ENCODE measurements around the gene MFNG. TPM values are rescaled to one million over a fixed set of nuclear protein-coding genes. Genes with fewer than 3 reads are reported as not detected.

Gene MFNG
- total RNA-seq, 3 donors from 2014 or later (not counting 1 experiment from before 2014, with no cell fraction given), result 75.3 to 111 (median 110) TPM

DNA sequence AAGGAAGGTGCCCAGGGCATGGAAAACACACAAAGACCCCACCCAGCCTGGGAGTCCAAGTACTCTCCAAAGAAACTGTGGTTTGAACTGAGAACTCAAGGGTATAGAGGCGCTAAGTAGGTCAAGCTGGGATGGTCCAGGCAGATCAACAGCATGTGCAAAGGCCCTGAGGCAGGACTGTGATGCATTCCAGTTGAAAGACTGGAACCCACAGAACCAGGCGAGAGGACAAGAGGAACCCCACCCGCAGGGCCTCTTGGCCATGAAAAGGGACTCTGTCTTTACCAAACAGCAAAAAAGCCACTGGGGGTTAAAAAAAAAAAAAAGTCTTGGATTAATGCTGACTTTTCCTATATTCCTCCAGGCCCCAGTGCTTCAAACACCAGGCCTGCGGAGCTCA, 18.8 kb upstream of the MFNG start:
- TF ChIP-seq, protein P1, sequence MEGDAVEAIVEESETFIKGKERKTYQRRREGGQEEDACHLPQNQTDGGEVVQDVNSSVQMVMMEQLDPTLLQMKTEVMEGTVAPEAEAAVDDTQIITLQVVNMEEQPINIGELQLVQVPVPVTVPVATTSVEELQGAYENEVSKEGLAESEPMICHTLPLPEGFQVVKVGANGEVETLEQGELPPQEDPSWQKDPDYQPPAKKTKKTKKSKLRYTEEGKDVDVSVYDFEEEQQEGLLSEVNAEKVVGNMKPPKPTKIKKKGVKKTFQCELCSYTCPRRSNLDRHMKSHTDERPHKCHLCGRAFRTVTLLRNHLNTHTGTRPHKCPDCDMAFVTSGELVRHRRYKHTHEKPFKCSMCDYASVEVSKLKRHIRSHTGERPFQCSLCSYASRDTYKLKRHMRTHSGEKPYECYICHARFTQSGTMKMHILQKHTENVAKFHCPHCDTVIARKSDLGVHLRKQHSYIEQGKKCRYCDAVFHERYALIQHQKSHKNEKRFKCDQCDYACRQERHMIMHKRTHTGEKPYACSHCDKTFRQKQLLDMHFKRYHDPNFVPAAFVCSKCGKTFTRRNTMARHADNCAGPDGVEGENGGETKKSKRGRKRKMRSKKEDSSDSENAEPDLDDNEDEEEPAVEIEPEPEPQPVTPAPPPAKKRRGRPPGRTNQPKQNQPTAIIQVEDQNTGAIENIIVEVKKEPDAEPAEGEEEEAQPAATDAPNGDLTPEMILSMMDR (IDR thresholded peaks at IDR 0.05), result no peak
- Histone ChIP-seq H3K27ac (ENCODE audit: low read length) (no peak overlapping the region), H3K27me3 (ENCODE audit: control insufficient read depth, insufficient read depth, low read length) (no peaks in the 10 kb centered on the region), H3K9me3 (ENCODE audit: control insufficient read depth, insufficient read depth, low read length) (no peaks in the 10 kb centered on the region), H3K4me1 (ENCODE audit: control insufficient read depth, insufficient read depth, low read length) (peaks cover 12% of the 10 kb centered on the region), H3K36me3 (ENCODE audit: control insufficient read depth, insufficient read depth, low read length) (no peaks in the 10 kb centered on the region), H3K4me3 (ENCODE audit: low read length) (no peak overlapping the region)
- no peaks in the 10 kb centered on the region for H3K9me3 Mint-ChIP-seq
- WGBS (ENCODE audit: insufficient coverage), result 91% methylated on average over 4 of the region's 4 CpGs
- H3K4me1 Mint-ChIP-seq, result no peaks in the 10 kb centered on the region
- no peak for ATAC-seq
- no peak overlapping the region for H3K4me3 Mint-ChIP-seq
- no peak for DNase-seq
- H3K27ac Mint-ChIP-seq, result no peak overlapping the region
- H3K36me3 Mint-ChIP-seq, result no peaks in the 10 kb centered on the region
- peaks cover 0 to 5% of the 10 kb centered on the region in 2 donors for H3K27me3 Mint-ChIP-seq (ENCODE audit: low read depth in 2 of 2)
- intact Hi-C loops (cut with micrococcal nuclease), result no loop called here

DNA sequence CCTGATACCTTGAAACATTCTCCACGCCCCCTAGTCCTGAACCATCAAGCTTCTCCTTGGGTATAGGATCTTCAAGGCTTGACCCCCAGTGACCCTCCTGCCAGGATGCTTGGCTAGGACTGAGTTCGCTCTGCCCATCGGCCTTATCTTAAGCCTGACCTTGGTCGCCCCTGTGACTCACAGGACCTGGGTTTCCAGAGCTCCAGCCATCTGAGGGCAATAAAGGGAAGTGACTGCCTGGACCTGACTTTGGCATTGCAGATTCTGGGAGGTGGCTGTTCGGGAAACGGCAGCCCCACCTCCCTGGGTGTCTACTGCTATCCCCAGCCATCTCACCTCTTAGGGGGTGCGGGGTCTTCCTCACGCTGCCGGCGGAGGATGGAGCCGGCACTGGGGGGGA, 17.7 kb upstream of the MFNG start:
- TF ChIP-seq, protein P1 (IDR thresholded peaks at IDR 0.05), result no peak
- Mint-ChIP-seq H3K9me3 (no peaks in the 10 kb centered on the region), H3K4me1 (no peaks in the 10 kb centered on the region), H3K4me3 (no peak overlapping the region), H3K27me3 (ENCODE audit: low read depth in 2 of 2) (peaks cover 0 to 8% of the 10 kb centered on the region in 2 donors), H3K36me3 (no peaks in the 10 kb centered on the region), H3K27ac (no peak overlapping the region)
- ATAC-seq, result no peak
- intact Hi-C loops (cut with micrococcal nuclease), result no loop called here
- Histone ChIP-seq H3K27ac (ENCODE audit: low read length) (no peak overlapping the region), H3K9me3 (ENCODE audit: control insufficient read depth, insufficient read depth, low read length) (no peaks in the 10 kb centered on the region), H3K27me3 (ENCODE audit: control insufficient read depth, insufficient read depth, low read length) (no peaks in the 10 kb centered on the region), H3K4me3 (ENCODE audit: low read length) (no peak overlapping the region), H3K36me3 (ENCODE audit: control insufficient read depth, insufficient read depth, low read length) (no peaks in the 10 kb centered on the region), H3K4me1 (ENCODE audit: control insufficient read depth, insufficient read depth, low read length) (peaks cover 12% of the 10 kb centered on the region)
- WGBS (ENCODE audit: insufficient coverage), result 93% methylated on average over 10 of the region's 11 CpGs
- no peak for DNase-seq

DNA sequence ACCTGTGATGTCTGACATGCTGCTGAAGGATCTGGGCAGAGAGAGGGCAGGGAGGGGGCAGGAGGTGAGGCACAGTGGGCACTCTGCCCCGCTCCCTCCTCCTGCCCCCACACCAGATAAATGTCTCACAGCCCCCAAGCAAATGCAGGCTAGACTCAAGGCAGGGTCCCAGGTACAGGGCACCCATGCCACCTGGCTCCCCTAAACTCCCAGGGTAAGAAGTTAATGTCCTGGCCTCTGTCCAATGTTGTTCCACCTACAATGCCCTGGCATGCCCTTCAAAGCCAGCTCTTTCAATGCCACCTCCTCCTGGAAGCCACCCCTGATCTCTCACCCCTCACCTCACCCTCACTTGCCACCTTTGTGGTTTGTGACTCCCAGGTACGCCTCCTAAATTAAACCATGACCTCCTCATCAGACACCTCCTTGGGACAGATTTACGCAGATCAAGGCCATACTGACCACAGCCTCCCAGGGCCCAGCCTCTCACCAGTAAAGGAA, 17.0 kb upstream of the MFNG start:
- Histone ChIP-seq H3K27ac (ENCODE audit: low read length) (no peak overlapping the region), H3K4me1 (ENCODE audit: control insufficient read depth, insufficient read depth, low read length) (peaks cover 18% of the 10 kb centered on the region), H3K4me3 (ENCODE audit: low read length) (no peak overlapping the region), H3K9me3 (ENCODE audit: control insufficient read depth, insufficient read depth, low read length) (no peaks in the 10 kb centered on the region), H3K27me3 (ENCODE audit: control insufficient read depth, insufficient read depth, low read length) (no peaks in the 10 kb centered on the region), H3K36me3 (ENCODE audit: control insufficient read depth, insufficient read depth, low read length) (no peaks in the 10 kb centered on the region)
- Mint-ChIP-seq H3K4me3 (no peak overlapping the region), H3K4me1 (peaks cover 0 to 3% of the 10 kb centered on the region in 2 donors), H3K9me3 (no peaks in the 10 kb centered on the region), H3K27ac (no peak overlapping the region), H3K36me3 (no peaks in the 10 kb centered on the region), H3K27me3 (ENCODE audit: low read depth in 2 of 2) (peaks cover 0 to 8% of the 10 kb centered on the region in 2 donors)
- WGBS (ENCODE audit: insufficient coverage), result 88% methylated on average over 3 of the region's 3 CpGs
- DNase-seq (no peak), ATAC-seq (no peak)
- TF ChIP-seq, protein P1 (IDR thresholded peaks at IDR 0.05), result no peak
- intact Hi-C loops (cut with micrococcal nuclease), result no loop called here
